SU-DHL-6 (cell line): Measurements from ENCODE around the gene NXPH1.

Experiments used
- CTCF ChIP-seq: fragments of 200-600 bp; sonication (generic); IDR thresholded peaks from one replicate; pipeline ENCODE4 v1.5.1; 2017; ENCODE audit warnings: antibody characterized with exemption, mild to moderate bottlenecking, low read length, moderate library complexity; ENCODE audit not compliant: insufficient read depth, poor library complexity, severe bottlenecking
- EZH2phosphoT487 ChIP-seq: fragments of 200-600 bp; sonication (generic), shearing (Covaris generic); conservative IDR thresholded peaks from 2 replicates; pipeline ENCODE4 v1.6.1; 2018; ENCODE audit warnings: mild to moderate bottlenecking, antibody characterized with exemption, low read length, moderate library complexity, mixed read lengths

- no peak for TF ChIP-seq CTCF
- no peak for TF ChIP-seq EZH2phosphoT487
These were observed 19.8 kb upstream of the NXPH1 start for GRCh38 chr7:8413600-8413999.
